ENCODE data around the gene COMMD4. TPM values are rescaled to one million over a fixed set of nuclear protein-coding genes. Genes with fewer than 3 reads are reported as not detected.

The COMMD4 gene
- total and polyA plus RNA-seq, 2 of the 8 experiments (the other 6 are each of a cell fraction or from before 2014, with no cell fraction given) = 131 to 236 TPM

DNA sequence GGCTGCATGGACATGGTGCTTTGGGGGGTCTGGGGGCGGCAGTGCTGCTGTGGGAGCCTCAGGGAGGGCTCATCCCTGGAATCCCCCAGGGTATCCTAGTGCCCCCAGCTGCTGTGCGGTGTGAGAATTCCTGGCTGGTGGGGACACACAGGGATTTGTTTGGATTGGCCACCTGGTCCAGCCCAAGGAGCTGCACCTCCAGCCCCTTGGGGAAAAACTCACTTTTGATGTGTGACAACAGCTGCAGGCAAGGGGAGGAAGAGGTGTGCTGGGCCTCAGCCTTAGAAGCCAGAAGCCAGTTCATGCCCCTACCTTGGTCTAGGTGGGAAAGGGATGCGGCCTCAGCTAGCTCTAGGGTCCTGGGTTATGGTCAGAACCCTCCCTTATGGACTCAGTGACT lies 8.4 kb upstream of the COMMD4 start:
- no peak overlapping the region for H2AK5ac ChIP-seq (ENCODE audit: low read depth, low read length)
- CTCF ChIA-PET (ENCODE audit: partially characterized antibody) = interaction anchor here (0.6 to 2.4 kb wide), 5 partner anchors 12 to 473 kb away, joined by 3 to 12 read pairs (median 6); no protein-coding TSS in a partner anchor
- no peak for TF ChIP-seq POLR2A (IDR thresholded peaks at IDR 0.05; ENCODE audit: control extremely low read depth in 1 of 2, low read depth in 2 of 2, low read length in 2 of 2)

More for the DNA sequence above, 8.4 kb upstream of the COMMD4 start:
- Histone ChIP-seq H4K91ac (replicated peaks; ENCODE audit: insufficient read length, low read length) (no peak overlapping the region), H3K4me2 (ENCODE audit: insufficient read depth in 1 of 2, low read depth in 2 of 2, low read length in 2 of 2) (no peak overlapping the region), H3K14ac (ENCODE audit: insufficient read length) (no peak overlapping the region), H3K27ac (ENCODE audit: low read depth, low read length) (no peak overlapping the region), H2BK20ac (ENCODE audit: low read length) (no peak overlapping the region), H3K9ac (replicated peaks in 1 of 4; ENCODE audit: extremely low read depth in 1 of 4, low read depth in 3 of 4, low read length in 3 of 4) (no peak overlapping the region), H4K20me1 (replicated peaks in 1 of 2; ENCODE audit: control insufficient read depth in 1 of 2, insufficient read depth in 2 of 2, low read length in 2 of 2) (no peaks in the 10 kb centered on the region), H3K4me1 (replicated peaks in 1 of 4; ENCODE audit: control insufficient read depth in 3 of 4, insufficient read depth in 4 of 4, low read length in 3 of 4) (no peaks in the 10 kb centered on the region), H3K23me2 (ENCODE audit: low read depth, low read length) (no peaks in the 10 kb centered on the region), H4K5ac (ENCODE audit: insufficient read length, low read depth, low read length) (no peak overlapping the region), H4K8ac (ENCODE audit: extremely low read depth, insufficient read depth, low read length) (no peak overlapping the region), H2AFZ (ENCODE audit: low read length) (no peak overlapping the region), H2BK15ac (ENCODE audit: low read length) (no peak overlapping the region), H3K4ac (replicated peaks; ENCODE audit: insufficient read length, low read depth, low read length) (no peak overlapping the region), H2BK120ac (replicated peaks; ENCODE audit: low read depth, low read length) (no peak overlapping the region), H2BK5ac (ENCODE audit: low read depth, low read length) (no peak overlapping the region), H3K79me2 (ENCODE audit: control insufficient read depth in 1 of 2, insufficient read depth in 2 of 2, low read length in 2 of 2) (no peaks in the 10 kb centered on the region), H3K36me3 (ENCODE audit: control insufficient read depth in 2 of 4, insufficient read depth in 4 of 4, low read length in 3 of 4) (no peaks in the 10 kb centered on the region), H3K4me3 (ENCODE audit: extremely low read depth in 1 of 4, insufficient read depth in 2 of 4, low read depth in 3 of 4, low read length in 4 of 4) (no peak overlapping the region), H3K9me3 (ENCODE audit: insufficient read depth in 2 of 2, low read depth in 1 of 2, low read length in 1 of 2) (peaks cover 0 to under 1% of the 10 kb centered on the region in 2 experiments; a peak in 1 of 4 replicates), H3K56ac (replicated peaks; ENCODE audit: insufficient read length, low read depth, low read length) (no peak overlapping the region), H3K18ac (ENCODE audit: extremely low read depth, low read length) (no peak overlapping the region), H3K23ac (ENCODE audit: insufficient read length) (no peak overlapping the region), H3K27me3 (replicated peaks in 1 of 4; ENCODE audit: control insufficient read depth in 3 of 4, extremely low read depth in 1 of 4, insufficient read depth in 3 of 4, low read length in 3 of 4) (no peaks in the 10 kb centered on the region), H2BK12ac (ENCODE audit: low read depth, low read length) (no peak overlapping the region), H3K79me1 (ENCODE audit: low read depth, low read length) (no peaks in the 10 kb centered on the region)
- POLR2A ChIA-PET (ENCODE audit: partially characterized antibody) = interaction anchor here (1.9 kb wide), 1 partner anchor 8 kb away, joined by 8 read pairs; the partner anchor contains the start of gene COMMD4
- FAIRE-seq (no peak), DNase-seq (ENCODE audit: low read depth in 1 of 2, low spot score in 2 of 2) (no peak)
- 84% methylated on average over 3 of the region's 3 CpGs; no CpG with 5 or more reads in 1 of the 2 experiments for WGBS, 2 experiments (ENCODE audit: extremely low coverage in 1 of 2, insufficient coverage in 1 of 2, insufficient read length in 1 of 2, insufficient replicate concordance in 2 of 2, low coverage in 1 of 2, low lambda C conversion rate in 2 of 2, missing lambda C conversion rate in 1 of 2)
